ENCODE measurements around the gene EMX1.

The EMX1 gene

GRCh38 chr2:72982781-72983499 lies 65.6 kb downstream of the EMX1 start:
- no peak for DNase-seq

- DNase-seq, result no peak
Observed at GRCh38 chr2:72983500-72984161, 66.3 kb downstream of the EMX1 start.

- no peak for DNase-seq
Observed at GRCh38 chr2:72984172-72984671, 66.9 kb downstream of the EMX1 start.

Measured in CD4-positive, alpha-beta T cell treated with Interleukin-15 for 1 hour (primary cell).